ENCODE measurements around the gene NDUFAF8.

NDUFAF8 gene

GRCh38 chr17:81193470-81194224 lies 45.5 kb upstream of the NDUFAF8 start:
- no peak overlapping the region for H3K27ac ChIP-seq
- no peak for TF ChIP-seq ZFX (IDR thresholded peaks at IDR 0.05; ENCODE audit: borderline replicate concordance)
- TF ChIP-seq, protein P1, sequence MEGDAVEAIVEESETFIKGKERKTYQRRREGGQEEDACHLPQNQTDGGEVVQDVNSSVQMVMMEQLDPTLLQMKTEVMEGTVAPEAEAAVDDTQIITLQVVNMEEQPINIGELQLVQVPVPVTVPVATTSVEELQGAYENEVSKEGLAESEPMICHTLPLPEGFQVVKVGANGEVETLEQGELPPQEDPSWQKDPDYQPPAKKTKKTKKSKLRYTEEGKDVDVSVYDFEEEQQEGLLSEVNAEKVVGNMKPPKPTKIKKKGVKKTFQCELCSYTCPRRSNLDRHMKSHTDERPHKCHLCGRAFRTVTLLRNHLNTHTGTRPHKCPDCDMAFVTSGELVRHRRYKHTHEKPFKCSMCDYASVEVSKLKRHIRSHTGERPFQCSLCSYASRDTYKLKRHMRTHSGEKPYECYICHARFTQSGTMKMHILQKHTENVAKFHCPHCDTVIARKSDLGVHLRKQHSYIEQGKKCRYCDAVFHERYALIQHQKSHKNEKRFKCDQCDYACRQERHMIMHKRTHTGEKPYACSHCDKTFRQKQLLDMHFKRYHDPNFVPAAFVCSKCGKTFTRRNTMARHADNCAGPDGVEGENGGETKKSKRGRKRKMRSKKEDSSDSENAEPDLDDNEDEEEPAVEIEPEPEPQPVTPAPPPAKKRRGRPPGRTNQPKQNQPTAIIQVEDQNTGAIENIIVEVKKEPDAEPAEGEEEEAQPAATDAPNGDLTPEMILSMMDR (IDR thresholded peaks at IDR 0.05), result no peak

- no peak for TF ChIP-seq ZFX (IDR thresholded peaks at IDR 0.05; ENCODE audit: borderline replicate concordance)
- TF ChIP-seq, protein P1 (IDR thresholded peaks at IDR 0.05), result no peak
- H3K27ac ChIP-seq, result no peak overlapping the region
These were observed 44.8 kb upstream of the NDUFAF8 start for GRCh38 chr17:81194225-81194760.

GRCh38 chr17:81194941-81195901 lies 43.9 kb upstream of the NDUFAF8 start:
- no peak overlapping the region for H3K27ac ChIP-seq
- TF ChIP-seq, protein P1 (IDR thresholded peaks at IDR 0.05), result no peak
- TF ChIP-seq ZFX (IDR thresholded peaks at IDR 0.05; ENCODE audit: borderline replicate concordance), result no peak

DNA sequence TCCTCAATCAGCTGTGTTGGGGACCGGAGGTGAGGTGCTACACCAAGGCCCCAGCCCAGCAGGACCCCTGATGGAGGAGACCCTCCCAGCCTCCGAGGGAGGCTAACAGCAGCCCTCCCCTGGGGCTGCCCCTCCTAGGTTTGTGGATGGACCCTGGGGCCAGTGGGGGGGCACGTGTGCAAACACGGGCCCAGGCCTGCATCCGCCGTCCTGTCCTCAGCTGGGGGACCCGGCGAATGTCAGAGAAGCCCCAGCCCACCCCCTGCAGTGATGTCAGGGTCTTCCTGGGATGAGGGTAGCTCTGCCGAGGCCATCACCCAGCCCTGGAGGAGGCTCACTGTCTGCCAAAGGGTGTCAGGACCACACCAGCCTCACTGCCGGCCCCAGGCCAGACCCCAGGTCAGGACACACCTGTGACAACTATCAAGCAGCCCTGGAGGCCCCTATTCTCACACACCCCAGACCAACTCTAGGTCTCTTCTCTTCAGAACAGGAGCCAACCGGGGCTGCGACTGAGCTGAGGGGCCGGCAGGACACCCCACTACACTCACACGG lies 43.1 kb upstream of the NDUFAF8 start:
- H3K27ac ChIP-seq, result no peak overlapping the region
- TF ChIP-seq, protein P1 (IDR thresholded peaks at IDR 0.05), result no peak
- TF ChIP-seq ZFX (IDR thresholded peaks at IDR 0.05; ENCODE audit: borderline replicate concordance), result no peak

DNA sequence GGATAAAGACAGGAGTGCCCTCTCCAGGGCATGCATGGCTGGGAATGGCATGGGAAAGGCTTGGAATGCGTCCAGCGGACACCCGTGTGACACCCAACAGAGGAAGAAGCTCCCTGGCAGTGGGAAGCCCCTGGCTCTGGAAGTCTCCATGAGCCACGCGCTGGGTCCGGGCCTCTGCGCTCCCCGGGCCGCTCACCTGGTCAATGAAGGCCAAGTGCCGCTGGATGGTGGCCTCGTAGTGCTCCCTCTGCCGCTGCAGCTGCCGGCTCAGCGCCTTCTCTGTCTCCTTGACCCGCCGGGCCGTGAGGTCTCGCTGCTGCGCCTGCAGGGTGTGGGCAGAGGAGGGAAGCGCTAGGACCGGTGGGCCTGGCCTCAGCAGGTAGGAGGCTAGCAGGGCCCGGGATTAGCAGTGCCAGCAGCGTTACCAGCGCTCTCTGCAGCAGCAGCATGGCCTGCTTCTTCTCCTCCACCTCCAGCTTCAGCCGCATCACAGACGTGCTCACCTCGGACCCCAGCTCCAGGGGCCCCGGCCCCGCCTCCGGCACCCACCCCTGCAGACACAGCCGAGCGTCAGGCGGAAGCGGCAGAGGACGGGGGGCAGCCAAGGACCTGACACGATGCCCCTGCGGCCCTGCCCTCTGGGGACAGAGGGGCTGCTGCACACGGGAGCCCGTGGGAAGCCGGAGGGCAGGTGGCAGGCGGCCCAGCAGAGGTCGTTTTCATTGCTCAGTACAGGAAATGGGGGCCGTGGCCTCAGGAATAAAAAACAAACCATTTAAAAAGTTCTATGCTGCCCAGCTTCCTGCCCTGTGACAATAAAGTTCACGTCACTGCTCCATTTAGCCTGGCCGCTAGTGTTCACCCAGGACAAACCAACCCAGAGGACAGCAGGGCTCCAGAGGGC lies 42.4 kb upstream of the NDUFAF8 start:
- TF ChIP-seq, protein P1 (IDR thresholded peaks at IDR 0.05), result no peak
- TF ChIP-seq ZFX (IDR thresholded peaks at IDR 0.05; ENCODE audit: borderline replicate concordance), result no peak
- H3K27ac ChIP-seq, result no peak overlapping the region

DNA sequence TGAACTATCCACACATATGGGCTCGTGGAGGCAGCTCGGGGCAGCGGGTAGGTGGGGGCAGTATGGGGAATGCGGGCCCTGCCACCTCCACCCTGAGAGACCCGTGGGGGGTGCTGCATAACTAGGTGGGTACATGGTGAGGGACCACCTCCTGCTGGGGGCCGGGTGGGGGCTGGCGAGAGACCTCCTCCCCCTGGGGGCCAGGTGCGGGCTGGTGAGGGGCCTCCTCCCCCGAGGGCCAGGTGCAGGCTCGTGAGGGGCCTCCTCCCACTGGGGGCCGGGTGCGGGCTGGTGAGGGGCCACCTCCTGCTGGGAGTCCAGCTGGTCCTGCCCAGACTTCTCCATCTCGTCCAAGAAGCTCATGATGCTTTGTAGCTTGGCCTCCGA lies 41.7 kb upstream of the NDUFAF8 start:
- no peak overlapping the region for H3K27ac ChIP-seq
- TF ChIP-seq, protein P1 (IDR thresholded peaks at IDR 0.05), result no peak
- no peak for TF ChIP-seq ZFX (IDR thresholded peaks at IDR 0.05; ENCODE audit: borderline replicate concordance)
